Measurements from ENCODE around the gene TACR1.
"Not testable (repeated sequence)": the region's sequence is repeated elsewhere in the genome, so short reads cannot be mapped to it uniquely, and the experiment has no call there.

The TACR1 gene

GRCh38 chr2:75194184-75194868 is 5.0 kb downstream of the TACR1 start:
- DNase-seq (ENCODE audit: low spot score) = no peak

GRCh38 chr2:75192496-75192895 is 6.8 kb downstream of the TACR1 start:
- no peak for DNase-seq (ENCODE audit: low spot score)

GRCh38 chr2:75190271-75190990 is 8.9 kb downstream of the TACR1 start:
- DNase-seq (ENCODE audit: low spot score) = no peak

- no peak for DNase-seq (ENCODE audit: low spot score)
These were observed 12.5 kb downstream of the TACR1 start for GRCh38 chr2:75186821-75187220.

GRCh38 chr2:75182606-75183005 is 16.7 kb downstream of the TACR1 start:
- DNase-seq (ENCODE audit: low spot score) = no peak

GRCh38 chr2:75180476-75180875 is 18.8 kb downstream of the TACR1 start:
- no peak for DNase-seq (ENCODE audit: low spot score)

GRCh38 chr2:75177427-75177826 is 21.9 kb downstream of the TACR1 start:
- no peak for DNase-seq (ENCODE audit: low spot score)

- DNase-seq (ENCODE audit: low spot score) = no peak
These were observed 23.9 kb downstream of the TACR1 start for GRCh38 chr2:75175456-75175855.

- no peak for DNase-seq (ENCODE audit: low spot score)
These were observed 24.3 kb downstream of the TACR1 start for GRCh38 chr2:75174981-75175380.

GRCh38 chr2:75174519-75174918 is 24.8 kb downstream of the TACR1 start:
- DNase-seq (ENCODE audit: low spot score) = no peak

GRCh38 chr2:75173740-75174139 is 25.6 kb downstream of the TACR1 start:
- DNase-seq (ENCODE audit: low spot score) = no peak

GRCh38 chr2:75171423-75171822 is 27.9 kb downstream of the TACR1 start:
- not testable (repeated sequence) for DNase-seq (ENCODE audit: low spot score)

- no peak for DNase-seq (ENCODE audit: low spot score)
These were observed 28.4 kb downstream of the TACR1 start for GRCh38 chr2:75170889-75171288.

- DNase-seq (ENCODE audit: low spot score) = no peak
These were observed 31.1 kb downstream of the TACR1 start for GRCh38 chr2:75168186-75168585.

GRCh38 chr2:75166491-75166890 is 32.8 kb downstream of the TACR1 start:
- no peak for DNase-seq (ENCODE audit: low spot score)

- DNase-seq (ENCODE audit: low spot score) = no peak
These were observed 36.4 kb downstream of the TACR1 start for GRCh38 chr2:75162897-75163296.

GRCh38 chr2:75162259-75162658 is 37.1 kb downstream of the TACR1 start:
- no peak for DNase-seq (ENCODE audit: low spot score)

- no peak for DNase-seq (ENCODE audit: low spot score)
These were observed 41.9 kb downstream of the TACR1 start for GRCh38 chr2:75157435-75157834.

- no peak for DNase-seq (ENCODE audit: low spot score)
These were observed 44.2 kb downstream of the TACR1 start for GRCh38 chr2:75155115-75155514.

- DNase-seq (ENCODE audit: low spot score) = no peak
These were observed 46.1 kb downstream of the TACR1 start for GRCh38 chr2:75153221-75153620.

GRCh38 chr2:75152243-75152642 is 47.1 kb downstream of the TACR1 start:
- DNase-seq (ENCODE audit: low spot score) = not testable (repeated sequence)

GRCh38 chr2:75147884-75148283 is 51.4 kb downstream of the TACR1 start:
- not testable (repeated sequence) for DNase-seq (ENCODE audit: low spot score)

- peak; percentile 61 for DNase-seq (ENCODE audit: low spot score)
These were observed 52.6 kb downstream of the TACR1 start for GRCh38 chr2:75146606-75147332.
